GM12878 (cell line): Measurements from ENCODE around the gene AOPEP. TPM values are rescaled to one million over a fixed set of nuclear protein-coding genes. Genes with fewer than 3 reads are reported as not detected.

Experiments
- ATAC-seq: fragments of 200-7000 bp; cut with Tn5 transposase; 3 replicates; pipeline ENCODE4 v1.9.1; 2020; ENCODE audit warnings: mild to moderate bottlenecking, moderate library complexity
- BruUV-seq: library from RNA; stranded (reverse); fragments of 400-500 nt; replicated peaks from 2 replicates; lab custom pipeline; 2021; lab: Mats Ljungman, UMichigan
- CTCF ChIA-PET: fragments of 300-600 bp; sonication (Branson Sonifier 250); formaldehyde crosslinking; extraction: SDS; loops from one replicate; lab custom pipeline; 2021; ENCODE audit warnings: inconsistent platforms; lab: Yijun Ruan, JAX
- POLR2A ChIA-PET: fragments of 350-600 bp; formaldehyde crosslinking; extraction: SDS; loops from one replicate; lab custom pipeline; 2021; ENCODE audit warnings: inconsistent platforms; lab: Charles Lee
- RAD21 ChIA-PET: fragments of 300-600 bp; sonication (Branson Sonifier 250); formaldehyde crosslinking; loops from one replicate; lab custom pipeline; 2023; ENCODE audit warnings: antibody characterized with exemption; ENCODE audit not compliant: unreplicated experiment; lab: Charles Lee
- SMC1A ChIA-PET: fragments of 300-600 bp; sonication (Branson Sonifier 250); formaldehyde crosslinking; loops from one replicate; lab custom pipeline; 2023; ENCODE audit not compliant: unreplicated experiment, uncharacterized antibody; lab: Charles Lee
- DNase-seq: peaks from one replicate; pipeline ENCODE4 v3.0.0-alpha.2; 2011; ENCODE audit warnings: low read depth, low spot score
- FAIRE-seq: peaks from 3 replicates; lab custom pipeline; 2011; peaks lifted over from hg19 to GRCh38; lab: Jason Lieb, UNC
- H2AFZ ChIP-seq: 2 replicates; pipeline ENCODE4 v1.6.0; 2011; ENCODE audit warnings: low read depth, low read length, control low read depth; ENCODE audit not compliant: control insufficient read depth
- H3K27ac ChIP-seq: 2 replicates; pipeline ENCODE4 v1.5.1; 2011; ENCODE audit warnings: control low read depth; ENCODE audit not compliant: control insufficient read depth, insufficient read depth
- H3K27me3 ChIP-seq, 2 experiments: replicated peaks in 1 of 2; 2 replicates each; pipeline versions ENCODE4 v1.6.0 to v1.6.1; 2011; ENCODE audit warnings: low read length in 1 of 2; ENCODE audit not compliant: control insufficient read depth in 2 of 2, insufficient read depth in 2 of 2
- H3K36me3 ChIP-seq, 2 experiments: 2 replicates each; pipeline ENCODE4 v1.5.1; 2011; ENCODE audit warnings: low read length in 1 of 2; ENCODE audit not compliant: control insufficient read depth in 2 of 2, insufficient read depth in 2 of 2
- H3K4me1 ChIP-seq: 2 replicates; pipeline ENCODE4 v1.6.1; 2011; ENCODE audit warnings: mild to moderate bottlenecking, low read length, moderate library complexity, mixed read lengths; ENCODE audit not compliant: control insufficient read depth, insufficient read depth
- H3K4me2 ChIP-seq: 2 replicates; pipeline ENCODE4 v1.6.0; 2011; ENCODE audit warnings: control low read depth; ENCODE audit not compliant: control insufficient read depth, insufficient read depth
- H3K4me3 ChIP-seq: fragments of 200-600 bp; sonication (generic); 2 replicates; pipeline ENCODE4 v1.5.1; 2016
- H3K79me2 ChIP-seq: 2 replicates; pipeline ENCODE4 v1.6.0; 2011; ENCODE audit warnings: low read length; ENCODE audit not compliant: control insufficient read depth, insufficient read depth
- H3K9ac ChIP-seq: 2 replicates; pipeline ENCODE4 v1.8.0; 2011; ENCODE audit warnings: low read length, control low read depth, mixed read lengths; ENCODE audit not compliant: control insufficient read depth, insufficient read depth
- H3K9me3 ChIP-seq: replicated peaks from 3 replicates; pipeline ENCODE4 v1.5.1; 2011; ENCODE audit warnings: mild to moderate bottlenecking, low read length; ENCODE audit not compliant: control insufficient read depth, insufficient read depth
- H4K20me1 ChIP-seq: 2 replicates; pipeline ENCODE4 v1.6.0; 2011; ENCODE audit not compliant: control insufficient read depth, insufficient read depth
- ATF7 ChIP-seq: fragments of 450-650 bp; IDR thresholded peaks from 2 replicates; pipeline ENCODE4 v1.6.1; 2016; ENCODE audit warnings: low read depth, mild to moderate bottlenecking
- BHLHE40 ChIP-seq, 2 experiments: fragments of 450-650 bp in 1 of 2; IDR thresholded peaks; 2 replicates each; pipeline ENCODE4 v1.6.1; 2011 to 2017; ENCODE audit warnings: low read depth in 2 of 2, borderline replicate concordance in 1 of 2, improper control_type of control experiment in 1 of 2, low read length in 1 of 2, mild to moderate bottlenecking in 1 of 2
- ELK1 ChIP-seq: IDR thresholded peaks from 2 replicates; pipeline ENCODE4 v1.6.1; 2012; ENCODE audit warnings: low read depth, low read length, improper control_type of control experiment
- REST ChIP-seq: IDR thresholded peaks from 2 replicates; pipeline ENCODE4 v1.6.1; 2012; ENCODE audit warnings: mild to moderate bottlenecking, low read depth, low read length
- SMC3 ChIP-seq: IDR thresholded peaks from 2 replicates; pipeline ENCODE4 v1.6.1; 2011; ENCODE audit warnings: low read length, improper control_type of control experiment, borderline replicate concordance
- STAT3 ChIP-seq: IDR thresholded peaks from 2 replicates; pipeline ENCODE4 v1.6.1; 2011; ENCODE audit warnings: low read depth, low read length, improper control_type of control experiment
- TAF1 ChIP-seq: IDR thresholded peaks from 2 replicates; pipeline ENCODE4 v1.6.1; 2011; ENCODE audit warnings: mild to moderate bottlenecking, low read depth, low read length, borderline replicate concordance
- WGBS: methylation state at CpG from one replicate; pipeline ENCODE4 v1.1.6; 2016; ENCODE audit warnings: low lambda C conversion rate; ENCODE audit not compliant: insufficient replicate concordance, insufficient coverage; ENCODE audit errors: missing lambda C conversion rate; 5-methylcytosine and 5-hydroxymethylcytosine counted together
- in situ Hi-C: fragments of 300-500 bp; cut with MboI; formaldehyde crosslinking; loops from 9 replicates; pipeline ENCODE4 v1.14.3; 2018; ENCODE audit warnings: mixed read lengths
- intact Hi-C: fragments of 100-400 bp; cut with micrococcal nuclease; formaldehyde crosslinking; loops from one replicate; pipeline ENCODE4 v1.14.2; 2022; ENCODE audit not compliant: unreplicated experiment
- polyA plus RNA-seq, 11 experiments: library from polyadenylated mRNA; depleted of rRNA in 4 of 11; unstranded in 6 of 11; stranded (reverse) in 5 of 11; fragments of >200 nt; fragmentation: Nextera tagmentation in 4 of 11; fragmentation: Illumina TruSeq in 1 of 11; extraction: Ambion mirVana in 4 of 11; extraction: Trizol in 1 of 11; gene quantifications; 1 replicate in 1 of 11; 2 replicates in 10 of 11; pipeline versions ENCODE4 v1.2.1 to v1.2.3, GENCODE V29; 2011 to 2016; ENCODE audit warnings: inconsistent platforms in 2 of 11, missing spikeins in 2 of 11, low read depth in 1 of 11
- total RNA-seq, 4 experiments: library from RNA; depleted of rRNA in 3 of 4; stranded (reverse); fragments of >200 nt in 3 of 4; fragmentation: Illumina TruSeq in 1 of 4; extraction: Trizol in 1 of 4; gene quantifications; 2 replicates each; pipeline versions ENCODE4 v1.2.1 to v1.2.3, GENCODE V29; 2013 to 2021

AOPEP gene
- total and polyA plus RNA-seq, 10 of the 15 experiments (the other 5 are each of a cell fraction or from before 2014, with no cell fraction given) = 2.3 to 16.9 (median 10.1) TPM

- TF ChIP-seq TAF1 = no peak
- no peak for TF ChIP-seq ATF7
- TF ChIP-seq REST = no peak
- TF ChIP-seq ELK1 = no peak
- TF ChIP-seq STAT3 = no peak
These were observed 364.5 kb downstream of the AOPEP start (continued) for GRCh38 chr9:95090871-95091577.

DNA sequence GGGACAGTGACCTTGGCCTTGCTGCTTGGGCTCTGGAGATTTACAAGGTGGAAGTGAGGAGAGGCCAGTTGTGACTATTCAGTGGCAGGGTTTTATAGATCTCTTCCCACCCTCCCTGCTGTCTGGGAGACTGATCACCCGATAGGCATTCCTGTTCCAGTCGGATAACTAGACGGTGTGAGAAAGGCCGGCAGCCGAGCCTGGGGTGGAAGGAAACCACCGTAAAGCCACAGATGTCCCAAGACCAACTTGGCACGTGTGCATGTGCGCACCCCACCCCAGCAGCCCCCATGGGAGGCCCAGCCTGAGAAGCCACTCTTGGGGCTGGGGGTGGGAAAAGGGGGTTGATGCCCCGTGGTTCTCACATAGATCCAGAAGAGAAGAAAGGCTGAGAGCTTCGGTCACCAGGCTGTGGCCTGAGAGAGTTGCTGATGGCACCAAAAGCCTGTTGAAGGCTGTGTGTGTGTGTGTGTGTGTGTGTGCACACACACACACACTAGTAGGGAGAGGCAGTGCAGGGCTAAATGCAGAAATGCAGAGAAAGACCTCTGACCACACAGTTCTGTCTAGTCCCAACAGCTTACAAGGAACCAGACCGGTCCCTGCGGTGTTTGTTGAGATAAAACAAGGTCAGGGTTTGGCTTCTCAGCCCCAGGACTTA lies 365.2 kb downstream of the AOPEP start:
- in situ Hi-C loops (no loop called here), intact Hi-C loops (no loop called here)
- Histone ChIP-seq H3K9me3 (no peaks in the 10 kb centered on the region), H3K27me3 (no peaks in the 10 kb centered on the region), H3K36me3 (no peaks in the 10 kb centered on the region; a peak in 1 of 4 replicates), H3K79me2 (no peaks in the 10 kb centered on the region), H3K9ac (no peak overlapping the region), H3K4me2 (no peak overlapping the region)
- ChIA-PET SMC1A (no interaction called here), RAD21 (no interaction called here), POLR2A (no interaction called here)
- peak in 1 of 2 experiments; percentile 47; a peak in 2 of 4 replicates for TF ChIP-seq BHLHE40 (IDR thresholded peaks at IDR 0.05; ENCODE audit: borderline replicate concordance in 1 of 2, low read depth in 2 of 2, low read length in 1 of 2)
- no peak for TF ChIP-seq SMC3
- TF ChIP-seq, all 136 proteins: peak for 1
- Histone ChIP-seq H3K4me1 (no peaks in the 10 kb centered on the region; the same call in 1 of the 2 replicates), H3K4me3 (no peak overlapping the region), H4K20me1 (no peaks in the 10 kb centered on the region), H2AFZ (no peak overlapping the region), H3K27ac (no peak overlapping the region)
- FAIRE-seq (no peak), ATAC-seq (peak; percentile 39), DNase-seq (no peak)
- CTCF ChIA-PET = interaction anchor here (1.1 to 1.3 kb wide), 2 partner anchors 39 to 76 kb away, joined by 3 to 4 read pairs; no protein-coding TSS in a partner anchor
- no TSS peak for BruUV-seq
- WGBS = 72% methylated on average over 12 of the region's 12 CpGs
